Stimulated activated memory B cell treated with anti-CD40 and anti-IgM and Interleukin-4, amounts not matched to agents 10 μg/mL and 1 μg/mL and 100 μg/mL, for 72 hours (primary cell): Measurements from ENCODE around the gene SVOP.

Source experiments
- ATAC-seq: fragments of 150-1000 bp; cut with Tn5 transposase; 2 replicates; pipeline ENCODE4 v1.10.0; 2021
- H3K27ac Mint-ChIP-seq: one replicate; pipeline ENCODE4 v1.8.0; 2022; ENCODE audit warnings: mild to moderate bottlenecking, mixed read lengths
- H3K27me3 Mint-ChIP-seq: one replicate; pipeline ENCODE4 v1.8.0; 2022; ENCODE audit warnings: mixed read lengths
- H3K36me3 Mint-ChIP-seq: one replicate; pipeline ENCODE4 v1.8.0; 2022; ENCODE audit warnings: mixed read lengths
- H3K4me1 Mint-ChIP-seq: one replicate; pipeline ENCODE4 v1.8.0; 2022; ENCODE audit warnings: mixed read lengths
- H3K4me3 Mint-ChIP-seq: one replicate; pipeline ENCODE4 v1.8.0; 2022; ENCODE audit warnings: mild to moderate bottlenecking, moderate library complexity, mixed read lengths
- H3K9me3 Mint-ChIP-seq: one replicate; pipeline ENCODE4 v1.8.0; 2022; ENCODE audit warnings: mixed read lengths

SVOP gene

DNA sequence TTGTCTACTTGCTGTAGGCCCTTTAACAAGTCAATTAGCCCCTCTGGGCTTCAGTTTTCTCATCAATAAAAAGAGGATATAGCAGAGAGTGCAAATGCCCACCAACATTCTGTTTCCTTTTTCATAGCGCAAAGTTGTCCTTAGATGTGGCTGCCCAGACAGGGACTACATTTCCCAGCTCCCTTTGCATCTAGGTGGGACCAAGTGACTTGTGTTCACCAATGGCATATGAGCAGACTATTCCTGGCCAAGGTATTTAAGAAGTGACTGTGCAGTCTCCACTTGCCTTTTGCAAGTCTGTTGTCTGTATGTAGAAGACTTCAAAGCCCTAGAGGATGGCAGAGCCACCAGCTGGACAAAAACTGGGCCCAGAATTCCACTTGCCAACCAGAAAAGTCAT lies 81.3 kb downstream of the SVOP start:
- H3K27ac Mint-ChIP-seq: no peak overlapping the region
- H3K9me3 Mint-ChIP-seq: no peaks in the 10 kb centered on the region

DNA sequence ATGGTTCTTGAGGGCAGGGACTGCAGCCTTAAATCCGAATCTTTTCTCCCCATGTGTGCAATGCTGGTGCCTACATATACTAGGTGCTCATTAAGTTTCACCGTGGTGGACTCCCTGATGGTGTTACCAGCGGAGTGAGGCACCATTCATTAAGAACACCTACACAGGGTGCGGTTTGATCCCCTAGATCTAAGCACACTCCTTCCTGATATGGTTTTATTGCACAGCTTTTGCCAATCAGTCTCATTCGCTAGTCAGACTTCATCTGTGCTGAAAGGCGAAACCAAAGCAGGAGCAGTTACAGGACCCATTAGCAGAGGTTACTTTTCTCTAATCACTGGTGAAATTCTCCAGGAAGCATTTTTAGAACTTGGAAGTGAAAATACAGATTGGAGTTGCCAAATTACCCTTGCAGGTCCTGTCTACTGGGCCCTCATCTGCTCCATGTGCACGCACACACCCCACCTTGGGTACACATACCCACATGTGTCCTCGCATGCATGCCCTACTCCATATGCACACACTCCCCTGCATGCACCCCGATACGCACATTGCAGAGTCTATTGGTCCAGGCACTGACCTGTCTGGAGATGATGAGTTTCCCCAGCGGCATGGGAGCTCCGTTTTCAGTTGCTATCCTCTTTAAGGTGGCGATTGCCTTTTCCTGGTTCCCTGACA lies 82.5 kb downstream of the SVOP start:
- Mint-ChIP-seq H3K4me3 (no peak overlapping the region), H3K27me3 (peaks cover 12% of the 10 kb centered on the region), H3K27ac (no peak overlapping the region), H3K4me1 (peaks cover 12% of the 10 kb centered on the region), H3K9me3 (no peaks in the 10 kb centered on the region), H3K36me3 (no peaks in the 10 kb centered on the region)
- ATAC-seq: no peak

More for the DNA sequence above, 81.3 kb downstream of the SVOP start:
- Mint-ChIP-seq H3K36me3 (no peaks in the 10 kb centered on the region), H3K27me3 (peaks cover 12% of the 10 kb centered on the region), H3K4me3 (no peak overlapping the region), H3K4me1 (peaks cover 5% of the 10 kb centered on the region)
- ATAC-seq: peak; percentile 89

DNA sequence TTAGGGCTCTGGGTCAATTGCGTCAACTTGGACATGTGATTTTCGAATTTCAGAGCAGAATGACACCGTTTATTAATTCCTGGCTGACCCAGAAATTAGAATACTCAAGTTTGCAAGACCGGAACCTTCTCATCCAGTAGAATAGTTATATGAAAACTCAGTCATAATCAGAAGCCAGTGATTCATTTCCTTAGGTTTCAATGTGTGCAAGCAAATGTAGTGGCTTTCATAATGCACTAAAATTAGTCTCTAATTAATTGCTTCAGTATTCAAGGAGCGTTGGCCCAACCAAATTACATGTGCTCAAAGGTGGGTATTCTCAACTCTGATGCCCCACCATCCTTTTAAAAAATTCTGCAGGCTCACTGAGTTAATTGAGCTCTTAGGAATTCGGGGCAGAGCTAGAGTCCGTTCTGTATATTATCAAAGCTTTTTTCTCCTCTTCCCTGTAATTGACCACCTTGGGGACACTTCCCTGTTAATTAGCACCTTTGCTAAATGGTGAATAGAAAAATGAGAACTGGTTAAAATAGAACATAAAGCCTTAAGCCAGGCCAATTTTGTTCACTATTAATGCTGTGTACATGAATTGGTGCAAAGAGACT lies 85.6 kb downstream of the SVOP start:
- Mint-ChIP-seq H3K27ac (no peak overlapping the region), H3K27me3 (peaks cover 12% of the 10 kb centered on the region), H3K4me3 (no peak overlapping the region), H3K4me1 (peaks cover 22% of the 10 kb centered on the region), H3K36me3 (no peaks in the 10 kb centered on the region), H3K9me3 (no peaks in the 10 kb centered on the region)
- no peak for ATAC-seq

DNA sequence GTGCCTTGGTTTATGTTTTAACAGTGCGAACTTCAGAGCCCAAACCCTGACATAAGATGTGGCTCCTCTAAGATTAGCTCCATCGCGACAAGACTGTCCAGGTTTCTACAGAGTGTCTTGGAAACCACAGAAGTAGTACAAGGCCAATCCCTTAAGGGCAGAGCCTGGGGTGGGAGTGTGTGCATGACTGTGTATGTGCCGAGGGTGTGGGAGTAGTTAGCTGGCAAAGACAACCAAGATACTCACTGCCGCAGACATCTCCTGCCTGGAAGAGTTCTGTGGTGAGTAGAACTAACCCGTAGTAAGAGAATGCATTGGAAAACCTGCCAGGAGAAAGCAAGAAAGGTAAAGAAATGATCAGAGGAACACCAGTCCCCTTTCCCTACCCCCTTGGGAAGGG lies 86.9 kb downstream of the SVOP start:
- Mint-ChIP-seq H3K9me3 (no peaks in the 10 kb centered on the region), H3K4me1 (peaks cover 26% of the 10 kb centered on the region), H3K4me3 (no peak overlapping the region), H3K36me3 (no peaks in the 10 kb centered on the region), H3K27ac (no peak overlapping the region), H3K27me3 (peaks cover 12% of the 10 kb centered on the region)
- no peak for ATAC-seq

DNA sequence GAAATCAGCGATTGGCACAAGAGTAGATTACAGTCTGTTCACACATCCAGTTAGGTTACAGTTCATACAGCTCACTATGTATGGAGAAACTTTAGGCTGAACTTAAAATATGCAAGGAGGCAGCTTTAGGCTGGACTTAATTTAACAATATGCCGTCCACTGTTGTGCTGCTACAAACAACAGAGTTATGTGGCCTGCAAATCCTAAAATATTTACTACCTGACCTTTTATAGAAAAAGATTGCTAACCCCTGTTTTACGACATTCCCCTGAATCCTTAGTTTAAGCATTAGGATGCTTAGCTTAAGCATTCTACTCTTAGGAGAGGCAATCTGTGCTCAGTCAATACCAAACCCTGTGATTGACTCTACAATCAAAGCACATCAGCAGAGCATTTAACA lies 90.1 kb downstream of the SVOP start:
- no peak overlapping the region for H3K4me3 Mint-ChIP-seq
- H3K4me1 Mint-ChIP-seq: peaks cover 26% of the 10 kb centered on the region
- no peaks in the 10 kb centered on the region for H3K27me3 Mint-ChIP-seq
- H3K27ac Mint-ChIP-seq: peak overlapping the region; percentile 10
- no peak for ATAC-seq
- no peaks in the 10 kb centered on the region for H3K36me3 Mint-ChIP-seq
- H3K9me3 Mint-ChIP-seq: peaks cover under 1% of the 10 kb centered on the region

DNA sequence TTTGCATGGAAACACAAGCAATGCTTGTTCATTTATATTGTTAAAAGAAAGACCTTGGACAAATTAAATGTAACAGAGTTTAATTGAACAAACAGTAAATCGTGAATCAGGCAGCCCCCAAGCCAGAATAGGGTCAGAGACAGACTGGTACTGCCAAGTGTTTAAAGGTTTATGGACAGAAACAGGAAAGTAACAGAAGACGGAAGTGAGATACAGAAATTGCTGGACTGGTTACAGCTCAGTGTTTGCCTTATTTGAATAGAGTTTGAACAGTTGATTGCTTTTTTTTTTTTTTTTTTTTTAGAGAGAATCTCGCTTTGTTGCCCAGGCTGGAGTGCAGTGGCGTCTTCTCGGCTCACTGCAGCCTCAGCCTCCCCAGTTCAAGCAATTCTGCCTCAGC lies 90.7 kb downstream of the SVOP start:
- peaks cover 6% of the 10 kb centered on the region for H3K9me3 Mint-ChIP-seq
- peak overlapping the region; percentile 46 for H3K27ac Mint-ChIP-seq
- peak; percentile 84 for ATAC-seq
- no peaks in the 10 kb centered on the region for H3K27me3 Mint-ChIP-seq
- H3K36me3 Mint-ChIP-seq: no peaks in the 10 kb centered on the region
- no peak overlapping the region for H3K4me3 Mint-ChIP-seq
- H3K4me1 Mint-ChIP-seq: peaks cover 26% of the 10 kb centered on the region

DNA sequence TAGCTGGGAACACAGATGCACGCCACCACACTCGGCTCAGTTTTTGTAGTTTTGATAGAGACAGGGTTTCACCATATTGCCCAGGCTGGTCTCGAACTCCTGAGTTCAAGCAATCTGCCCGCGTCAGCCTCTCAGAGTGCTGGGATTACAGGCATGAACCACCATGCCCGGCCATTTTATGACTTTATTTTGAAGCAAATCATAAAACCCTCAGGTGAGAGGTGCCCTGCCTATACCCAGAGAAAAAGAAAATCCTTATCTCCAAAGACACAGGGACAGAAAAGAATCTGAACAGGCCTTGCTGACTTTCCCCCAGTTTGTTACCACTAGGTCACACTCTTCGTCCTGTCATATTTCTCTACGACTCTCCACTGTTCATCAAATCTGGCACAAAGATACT lies 92.2 kb downstream of the SVOP start:
- ATAC-seq: no peak
- Mint-ChIP-seq H3K4me3 (no peak overlapping the region), H3K36me3 (no peaks in the 10 kb centered on the region), H3K27me3 (no peaks in the 10 kb centered on the region), H3K9me3 (peaks cover 6% of the 10 kb centered on the region), H3K27ac (no peak overlapping the region), H3K4me1 (peaks cover 27% of the 10 kb centered on the region)

DNA sequence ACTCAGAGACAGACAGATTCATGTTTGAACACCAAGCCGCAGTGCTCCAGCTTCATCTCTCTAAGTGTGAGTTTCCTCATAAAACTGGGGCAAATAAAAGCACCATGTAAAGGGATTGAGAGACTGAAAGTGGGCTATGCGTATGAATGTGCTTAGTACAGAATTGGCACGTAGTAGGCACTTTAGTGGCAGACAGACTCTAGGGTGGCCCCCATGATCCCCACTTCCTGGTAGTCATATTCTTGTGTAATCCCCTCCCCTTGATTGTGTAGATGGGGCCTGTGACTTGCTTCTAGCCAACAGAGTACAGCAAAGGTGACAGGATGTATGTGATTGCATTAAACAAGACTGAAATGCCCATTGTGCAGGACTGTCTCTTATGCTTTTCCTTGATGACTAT lies 98.0 kb downstream of the SVOP start:
- H3K4me1 Mint-ChIP-seq: peaks cover 7% of the 10 kb centered on the region
- H3K27ac Mint-ChIP-seq: no peak overlapping the region
- H3K36me3 Mint-ChIP-seq: no peaks in the 10 kb centered on the region
- H3K27me3 Mint-ChIP-seq: no peaks in the 10 kb centered on the region
- peaks cover 11% of the 10 kb centered on the region for H3K9me3 Mint-ChIP-seq
- no peak for ATAC-seq
- no peak overlapping the region for H3K4me3 Mint-ChIP-seq

DNA sequence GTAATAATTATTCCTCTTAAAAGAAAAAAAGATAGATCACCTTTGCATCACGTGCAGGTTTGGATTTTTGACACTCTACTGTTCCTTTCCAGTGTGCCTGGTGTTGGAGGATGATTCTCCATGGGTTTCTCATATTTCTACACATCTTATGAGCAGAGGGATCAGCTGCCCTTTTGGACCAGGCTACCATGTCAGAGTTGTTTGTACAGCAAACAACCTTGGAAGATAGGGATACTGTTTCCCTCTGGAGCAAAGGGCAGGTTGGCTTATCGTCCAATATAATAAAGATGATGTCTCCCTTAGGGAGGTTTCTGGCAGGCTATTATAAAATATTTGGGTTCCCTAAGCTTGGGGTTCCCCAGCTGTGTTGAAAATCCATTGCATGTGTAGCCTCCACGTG lies 98.9 kb downstream of the SVOP start:
- H3K36me3 Mint-ChIP-seq: no peaks in the 10 kb centered on the region
- H3K27ac Mint-ChIP-seq: no peak overlapping the region
- ATAC-seq: no peak
- H3K9me3 Mint-ChIP-seq: peaks cover 11% of the 10 kb centered on the region
- peaks cover 7% of the 10 kb centered on the region for H3K4me1 Mint-ChIP-seq
- no peaks in the 10 kb centered on the region for H3K27me3 Mint-ChIP-seq
- H3K4me3 Mint-ChIP-seq: no peak overlapping the region

DNA sequence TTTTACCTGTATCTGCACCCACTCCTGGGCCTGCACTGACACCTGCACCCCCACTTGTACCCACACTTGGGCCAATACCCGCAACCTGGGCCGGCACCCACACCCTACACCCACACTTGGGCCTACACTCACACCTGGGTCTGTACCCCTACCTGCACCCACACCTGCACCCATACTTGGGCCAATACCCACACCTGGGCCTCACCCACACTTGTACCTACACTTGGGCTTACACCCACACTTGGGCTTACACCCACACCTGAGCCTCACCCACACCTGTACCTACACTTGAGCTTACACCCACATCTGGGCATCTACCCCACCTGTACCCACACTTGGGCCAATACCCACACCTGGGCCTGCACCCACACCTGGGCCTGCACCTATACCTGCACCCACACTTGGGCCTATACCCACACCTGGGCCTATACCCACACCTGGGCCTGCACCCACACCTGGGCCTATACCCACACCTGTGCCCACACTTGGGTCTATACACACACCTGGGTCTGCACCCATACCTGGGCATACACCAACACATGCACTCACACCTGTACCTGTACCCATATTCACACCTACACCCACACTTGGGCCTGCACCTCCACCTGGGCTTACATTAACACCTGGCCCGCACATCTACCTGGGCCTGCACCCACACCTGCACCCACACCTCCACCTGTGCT lies 101.8 kb downstream of the SVOP start:
- no peak overlapping the region for H3K27ac Mint-ChIP-seq
- H3K4me3 Mint-ChIP-seq: no peak overlapping the region
- no peaks in the 10 kb centered on the region for H3K36me3 Mint-ChIP-seq
- no peaks in the 10 kb centered on the region for H3K27me3 Mint-ChIP-seq
- peak; percentile 8 for ATAC-seq
- H3K4me1 Mint-ChIP-seq: peaks cover under 1% of the 10 kb centered on the region
- peaks cover 5% of the 10 kb centered on the region for H3K9me3 Mint-ChIP-seq

DNA sequence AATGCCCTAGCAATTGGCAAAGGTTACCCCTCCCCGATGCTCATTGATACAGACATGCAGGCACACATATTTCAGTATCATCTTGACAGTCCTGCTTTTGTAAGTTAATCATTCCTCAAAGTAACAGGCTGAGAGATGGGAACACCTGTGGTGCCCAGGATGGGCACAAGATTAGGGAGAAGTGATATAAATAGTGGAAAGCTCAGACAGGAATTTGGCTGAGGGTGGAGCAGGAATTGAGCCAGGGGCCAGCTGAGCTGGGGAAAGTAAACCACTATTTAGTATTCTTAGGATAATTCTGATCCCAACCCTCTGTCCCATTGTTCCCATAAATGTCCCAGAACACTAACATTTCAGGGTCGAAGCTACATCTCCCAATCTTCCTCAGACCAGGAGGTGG lies 102.7 kb downstream of the SVOP start:
- Mint-ChIP-seq H3K36me3 (no peaks in the 10 kb centered on the region), H3K4me3 (no peak overlapping the region), H3K27me3 (no peaks in the 10 kb centered on the region), H3K4me1 (no peaks in the 10 kb centered on the region), H3K9me3 (peaks cover 5% of the 10 kb centered on the region), H3K27ac (no peak overlapping the region)
- ATAC-seq: no peak

DNA sequence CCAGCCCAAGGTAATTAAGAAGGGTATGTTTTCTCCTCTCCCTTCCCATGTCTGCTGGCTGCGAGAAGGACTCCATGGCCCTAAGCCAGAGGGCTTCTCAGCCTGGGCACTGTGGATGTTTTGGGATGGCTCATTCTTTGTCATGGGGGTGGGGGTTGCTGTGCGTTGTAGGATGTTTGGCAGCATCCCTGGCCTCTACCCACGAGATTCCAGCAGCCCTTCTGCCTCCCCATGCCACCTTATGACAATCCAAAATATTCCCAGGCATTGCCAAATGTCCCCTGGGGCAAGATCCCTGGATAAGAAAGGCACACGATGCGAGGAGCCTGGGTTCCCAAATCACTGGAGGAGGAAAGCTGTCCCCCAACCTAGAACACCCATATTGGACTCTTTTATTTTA lies 104.5 kb downstream of the SVOP start:
- no peak for ATAC-seq
- Mint-ChIP-seq H3K36me3 (no peaks in the 10 kb centered on the region), H3K4me1 (no peaks in the 10 kb centered on the region), H3K9me3 (peaks cover 5% of the 10 kb centered on the region), H3K27me3 (peaks cover 7% of the 10 kb centered on the region), H3K4me3 (no peak overlapping the region), H3K27ac (no peak overlapping the region)

DNA sequence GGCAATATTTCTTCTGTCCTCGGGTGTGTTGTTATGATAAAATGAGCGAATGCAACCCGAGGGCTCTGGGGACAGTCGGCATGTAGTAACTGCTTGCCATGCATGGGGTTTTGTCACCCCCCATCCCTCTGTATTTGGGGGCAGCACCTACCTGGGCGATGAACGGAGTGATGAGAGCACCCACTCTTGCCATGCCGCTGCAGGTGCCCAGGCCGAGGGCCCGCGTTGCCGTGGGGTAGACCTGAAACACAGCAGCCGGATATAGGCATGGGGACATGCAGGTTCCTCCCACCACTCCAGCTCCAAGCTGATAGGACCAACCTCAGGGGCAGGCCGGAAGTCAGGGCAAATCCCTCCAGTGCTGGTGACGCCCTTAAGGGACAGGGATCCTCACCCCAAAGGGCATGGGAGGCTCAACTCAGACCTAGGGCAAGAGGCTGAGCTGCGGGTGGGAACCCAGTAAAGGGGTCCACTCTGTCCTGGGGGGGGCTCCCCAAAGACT lies 105.2 kb downstream of the SVOP start:
- ATAC-seq: no peak
- Mint-ChIP-seq H3K27me3 (peaks cover 7% of the 10 kb centered on the region), H3K9me3 (peaks cover 5% of the 10 kb centered on the region), H3K36me3 (no peaks in the 10 kb centered on the region), H3K27ac (no peak overlapping the region), H3K4me1 (no peaks in the 10 kb centered on the region), H3K4me3 (no peak overlapping the region)

DNA sequence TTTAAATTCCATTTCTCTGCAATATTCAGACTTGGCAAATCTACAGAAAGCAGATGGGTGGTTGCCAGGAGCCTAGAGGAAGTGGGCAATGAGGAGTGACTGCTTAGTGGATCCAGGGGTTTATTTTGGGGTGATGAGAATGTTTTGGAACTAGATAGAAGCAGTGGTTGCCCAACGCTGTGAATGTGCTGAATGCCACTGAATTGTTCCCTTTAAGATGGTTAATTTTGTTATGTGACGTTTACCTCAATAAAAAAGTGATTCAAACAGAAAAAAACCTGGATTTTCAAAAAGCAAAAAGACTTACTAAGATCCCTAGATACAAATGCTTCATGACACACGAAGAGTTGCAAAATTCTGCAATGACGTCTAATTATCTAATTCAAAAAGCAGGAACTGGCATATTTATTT lies 106.7 kb downstream of the SVOP start:
- Mint-ChIP-seq H3K36me3 (no peaks in the 10 kb centered on the region), H3K27me3 (peaks cover 7% of the 10 kb centered on the region), H3K4me3 (no peak overlapping the region), H3K27ac (no peak overlapping the region), H3K4me1 (no peaks in the 10 kb centered on the region), H3K9me3 (no peaks in the 10 kb centered on the region)
- no peak for ATAC-seq

DNA sequence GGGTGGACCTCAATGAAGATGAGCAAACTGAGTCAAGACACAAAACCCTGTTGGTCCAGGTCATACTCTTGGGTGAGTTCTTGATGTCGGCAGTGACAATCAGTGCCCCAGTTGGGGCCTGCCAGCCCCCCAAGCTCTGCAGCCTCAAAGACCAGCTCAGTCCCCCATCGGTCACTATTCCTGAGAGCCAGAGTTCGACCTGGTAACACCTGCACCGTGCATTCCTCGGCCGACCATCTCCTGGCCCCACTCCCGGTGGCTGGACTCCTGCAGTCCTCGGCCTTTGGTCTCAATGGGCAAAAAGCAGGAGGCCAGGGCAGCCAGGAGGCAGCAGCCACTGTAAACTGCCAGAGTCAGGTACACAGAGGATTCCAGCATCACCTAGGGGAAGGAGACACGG lies 108.5 kb downstream of the SVOP start:
- H3K27me3 Mint-ChIP-seq: peaks cover 7% of the 10 kb centered on the region
- no peak for ATAC-seq
- H3K9me3 Mint-ChIP-seq: no peaks in the 10 kb centered on the region
- no peak overlapping the region for H3K4me3 Mint-ChIP-seq
- no peaks in the 10 kb centered on the region for H3K36me3 Mint-ChIP-seq
- H3K27ac Mint-ChIP-seq: no peak overlapping the region
- peaks cover under 1% of the 10 kb centered on the region for H3K4me1 Mint-ChIP-seq

DNA sequence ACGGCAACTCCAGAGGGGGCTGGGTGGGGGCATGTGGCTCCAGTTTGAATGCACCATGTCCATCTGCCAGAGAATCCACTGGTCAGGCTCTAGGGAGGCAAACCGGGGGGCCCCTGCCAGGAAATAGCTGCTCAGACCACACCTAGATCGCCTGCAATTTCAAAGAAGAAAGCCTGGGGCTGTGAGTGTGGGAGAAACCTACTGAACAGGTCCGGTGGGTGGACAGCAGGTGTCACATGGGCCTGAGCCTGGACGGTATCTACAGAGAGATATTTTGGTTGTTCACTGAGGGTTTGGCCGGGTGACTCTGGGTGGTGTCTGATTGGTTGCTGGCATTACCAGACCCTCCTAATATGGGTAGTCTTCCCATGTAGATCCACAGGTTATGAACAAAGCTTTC lies 109.0 kb downstream of the SVOP start:
- no peak for ATAC-seq
- Mint-ChIP-seq H3K27me3 (peaks cover 7% of the 10 kb centered on the region), H3K9me3 (no peaks in the 10 kb centered on the region), H3K36me3 (no peaks in the 10 kb centered on the region), H3K27ac (no peak overlapping the region), H3K4me1 (peaks cover 5% of the 10 kb centered on the region), H3K4me3 (no peak overlapping the region)
